GM12891 (cell line): ENCODE data around the gene KIF25.

Experiments used
- POLR2A ChIP-seq: IDR thresholded peaks from 2 replicates; pipeline ENCODE4 v1.6.1; 2011; ENCODE audit warnings: low read depth, low read length, control low read depth
- POLR2AphosphoS5 ChIP-seq: IDR thresholded peaks from 2 replicates; pipeline ENCODE4 v1.6.1; 2011; ENCODE audit warnings: low read depth, low read length, control low read depth
- POU2F2 ChIP-seq: IDR thresholded peaks from 2 replicates; pipeline ENCODE4 v1.6.1; 2011; ENCODE audit warnings: low read depth, mild to moderate bottlenecking, control low read depth, low read length, moderate library complexity
- SPI1 ChIP-seq: IDR thresholded peaks from 2 replicates; pipeline ENCODE4 v1.6.1; 2011; ENCODE audit warnings: low read depth, low read length, control low read depth
- TAF1 ChIP-seq: IDR thresholded peaks from 2 replicates; pipeline ENCODE4 v1.6.1; 2011; ENCODE audit warnings: low read depth, low read length, control low read depth

DNA sequence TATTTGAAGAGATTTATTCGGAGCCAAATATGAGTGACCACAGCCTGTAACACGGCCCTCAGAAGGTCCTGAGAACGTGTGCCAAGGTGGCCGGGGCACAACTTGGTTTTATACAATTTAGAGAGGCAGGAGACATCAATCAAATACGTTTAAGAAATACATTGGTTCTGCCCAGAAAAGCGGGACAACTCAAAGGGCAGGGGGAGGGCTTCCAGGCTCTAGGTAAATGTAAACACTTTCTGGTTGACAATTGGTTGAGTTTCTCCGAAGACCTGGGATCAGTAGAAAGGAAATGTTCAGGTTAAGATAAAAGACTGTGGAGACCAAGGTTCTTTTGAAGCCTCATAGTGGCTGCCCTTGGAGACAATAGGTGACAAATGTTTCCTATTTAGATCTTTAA, 18.9 kb upstream of the KIF25 start:
- TF ChIP-seq POLR2AphosphoS5 (no peak), POLR2A (no peak), SPI1 (no peak), TAF1 (no peak), POU2F2 (no peak)
